Uterus (tissue), 4 donors: ENCODE results near the gene FOLR1. TPM values are rescaled to one million over a fixed set of nuclear protein-coding genes. Genes with fewer than 3 reads are reported as not detected.
"Not testable (repeated sequence)": the region's sequence is repeated elsewhere in the genome, so short reads cannot be mapped to it uniquely, and the experiment has no call there.

ENCODE experiments used
- DNase-seq, 2 donors: peaks; one replicate each; pipeline ENCODE4 v3.0.0-alpha.2; 2019 to 2020
- H3K27ac ChIP-seq, 2 donors: fragments of 200-600 bp; sonication (generic); 1 replicate in 1 of 2; 2 replicates in 1 of 2; pipeline ENCODE4 v1.5.1; 2016 to 2018
- H3K27me3 ChIP-seq, 2 donors: fragments of 200-600 bp; sonication (generic); one replicate each; pipeline ENCODE4 v1.5.1; 2018 to 2019; ENCODE audit warnings: control low read depth in 1 of 2
- H3K36me3 ChIP-seq, 2 donors: fragments of 200-600 bp; sonication (generic); one replicate each; pipeline ENCODE4 v1.5.1; 2019; ENCODE audit warnings: control low read depth in 1 of 2
- H3K4me1 ChIP-seq, 2 donors: fragments of 200-600 bp; sonication (generic); one replicate each; pipeline ENCODE4 v1.5.1; 2018 to 2019; ENCODE audit warnings: control low read depth in 1 of 2
- H3K4me3 ChIP-seq, 2 donors: fragments of 200-600 bp; sonication (generic); 1 replicate in 1 of 2; 2 replicates in 1 of 2; pipeline ENCODE4 v1.5.1; 2018 to 2019; ENCODE audit warnings: mild to moderate bottlenecking in 1 of 2
- H3K9me3 ChIP-seq, 2 donors: fragments of 200-600 bp; sonication (generic); one replicate each; pipeline ENCODE4 v1.5.1; 2019; ENCODE audit warnings: control low read depth in 1 of 2
- CTCF ChIP-seq, 4 experiments: fragments of 200-600 bp in 2 of 4; fragments of 450-650 bp in 2 of 4; sonication (generic) in 2 of 4; IDR thresholded peaks; one replicate each; pipeline ENCODE4 v1.5.1; 2016 to 2019; ENCODE audit warnings: antibody characterized with exemption in 4 of 4, mild to moderate bottlenecking in 2 of 4, moderate library complexity in 1 of 4
- POLR2A ChIP-seq, 2 donors: fragments of 450-650 bp; IDR thresholded peaks; one replicate each; pipeline ENCODE4 v1.6.1; 2016; ENCODE audit warnings: antibody characterized with exemption in 2 of 2, mild to moderate bottlenecking in 1 of 2, moderate library complexity in 1 of 2
- intact Hi-C: fragments of 100-400 bp; cut with DNase I; formaldehyde crosslinking; loops from one replicate; pipeline ENCODE4 v1.15.1; 2023; ENCODE audit warnings: low total_unique reads
- total RNA-seq, 4 donors: library from RNA; depleted of rRNA in 3 of 4; stranded (reverse); fragments of >200 nt in 3 of 4; gene quantifications; one replicate each; pipeline versions ENCODE4 v1.1.0 to v1.2.4, GENCODE V29; 2014 to 2023
- donor health status: DM: yes; HTN: yes; CAD: no.

The FOLR1 gene
- total RNA-seq, 4 donors from 2014 or later, result 1.8 to 22.0 TPM; not detected in 2

GRCh38 chr11:72154816-72155215 lies 37.1 kb upstream of the FOLR1 start:
- no peaks in the 10 kb centered on the region for H3K9me3 ChIP-seq
- intact Hi-C loops, result no loop called here
- H3K4me3 ChIP-seq, result no peak overlapping the region
- H3K4me1 ChIP-seq, result no peaks in the 10 kb centered on the region
- DNase-seq, result no peak
- no peak for TF ChIP-seq POLR2A (IDR thresholded peaks at IDR 0.05)
- TF ChIP-seq CTCF (IDR thresholded peaks at IDR 0.05), result no peak
- no peaks in the 10 kb centered on the region for H3K36me3 ChIP-seq
- no peaks in the 10 kb centered on the region for H3K27me3 ChIP-seq
- H3K27ac ChIP-seq, result no peak overlapping the region

GRCh38 chr11:72155751-72156150 lies 36.2 kb upstream of the FOLR1 start:
- TF ChIP-seq POLR2A (IDR thresholded peaks at IDR 0.05), result no peak
- no peak for TF ChIP-seq CTCF (IDR thresholded peaks at IDR 0.05)
- no peaks in the 10 kb centered on the region for H3K4me1 ChIP-seq
- no peak overlapping the region for H3K27ac ChIP-seq
- H3K27me3 ChIP-seq, result no peaks in the 10 kb centered on the region
- H3K36me3 ChIP-seq, result no peaks in the 10 kb centered on the region
- H3K4me3 ChIP-seq, result no peak overlapping the region
- intact Hi-C loops, result no loop called here
- no peaks in the 10 kb centered on the region for H3K9me3 ChIP-seq
- no peak for DNase-seq

- Histone ChIP-seq H3K27me3 (peaks cover 0 to 3% of the 10 kb centered on the region in 2 donors), H3K4me3 (no peak overlapping the region), H3K27ac (no peak overlapping the region), H3K4me1 (no peaks in the 10 kb centered on the region), H3K9me3 (no peaks in the 10 kb centered on the region), H3K36me3 (no peaks in the 10 kb centered on the region)
- intact Hi-C loops, result no loop called here
- no peak for TF ChIP-seq CTCF (IDR thresholded peaks at IDR 0.05)
- TF ChIP-seq POLR2A (IDR thresholded peaks at IDR 0.05), result no peak
- no peak for DNase-seq
Observed at GRCh38 chr11:72157131-72157530, 34.8 kb upstream of the FOLR1 start.

- TF ChIP-seq CTCF (IDR thresholded peaks at IDR 0.05) (no peak), POLR2A (IDR thresholded peaks at IDR 0.05) (no peak)
- Histone ChIP-seq H3K27me3 (peaks cover 0 to 3% of the 10 kb centered on the region in 2 donors), H3K4me3 (no peak overlapping the region), H3K36me3 (no peaks in the 10 kb centered on the region), H3K9me3 (no peaks in the 10 kb centered on the region), H3K27ac (no peak overlapping the region), H3K4me1 (no peaks in the 10 kb centered on the region)
- DNase-seq, result no peak
- intact Hi-C loops, result no loop called here
Observed at GRCh38 chr11:72160319-72160718, 31.6 kb upstream of the FOLR1 start.

- no peak for DNase-seq
- Histone ChIP-seq H3K4me1 (no peaks in the 10 kb centered on the region), H3K36me3 (no peaks in the 10 kb centered on the region), H3K27me3 (peaks cover 0 to 3% of the 10 kb centered on the region in 2 donors), H3K9me3 (no peaks in the 10 kb centered on the region), H3K27ac (no peak overlapping the region), H3K4me3 (no peak overlapping the region)
- intact Hi-C loops, result no loop called here
- TF ChIP-seq CTCF (IDR thresholded peaks at IDR 0.05) (no peak), POLR2A (IDR thresholded peaks at IDR 0.05) (no peak)
Observed at GRCh38 chr11:72162891-72163492, 28.9 kb upstream of the FOLR1 start.

GRCh38 chr11:72164187-72164586 lies 27.8 kb upstream of the FOLR1 start:
- H3K4me3 ChIP-seq, H3K4me1 ChIP-seq, H3K36me3 ChIP-seq, H3K27ac ChIP-seq, H3K27me3 ChIP-seq, H3K9me3 ChIP-seq, DNase-seq, intact Hi-C loops: not testable (repeated sequence)

GRCh38 chr11:72169046-72169555 lies 22.8 kb upstream of the FOLR1 start:
- intact Hi-C loops, result not testable (repeated sequence)

GRCh38 chr11:72169754-72170153 lies 22.2 kb upstream of the FOLR1 start:
- H3K9me3 ChIP-seq, DNase-seq, H3K27ac ChIP-seq, intact Hi-C loops, H3K36me3 ChIP-seq, H3K27me3 ChIP-seq, H3K4me3 ChIP-seq, H3K4me1 ChIP-seq: not testable (repeated sequence)

More at GRCh38 chr11:72169046-72169555, 22.8 kb upstream of the FOLR1 start:
- H3K4me1 ChIP-seq, H3K27me3 ChIP-seq, H3K4me3 ChIP-seq, H3K36me3 ChIP-seq, H3K27ac ChIP-seq, DNase-seq, H3K9me3 ChIP-seq: not testable (repeated sequence)
